BJ (cell line): ENCODE measurements around the gene PIH1D2. TPM values are rescaled to one million over a fixed set of nuclear protein-coding genes. Genes with fewer than 3 reads are reported as not detected.

Source experiments
- CTCF ChIA-PET: fragments of 350-600 bp; formaldehyde crosslinking; extraction: SDS; loops from one replicate; lab custom pipeline; 2021; ENCODE audit warnings: antibody characterized with exemption, inconsistent platforms; lab: Yijun Ruan, JAX
- POLR2A ChIA-PET: fragments of 300-600 bp; sonication (Branson Sonifier 250); formaldehyde crosslinking; extraction: SDS; loops from one replicate; lab custom pipeline; 2021; ENCODE audit warnings: antibody characterized with exemption; lab: Charles Lee
- DNase-seq: peaks from one replicate; pipeline ENCODE4 v3.0.0-alpha.2; 2011; ENCODE audit warnings: low read depth
- H3K27me3 ChIP-seq: 2 replicates; pipeline ENCODE4 v1.6.0; 2011; ENCODE audit warnings: low read length; ENCODE audit not compliant: control insufficient read depth, insufficient read depth
- H3K36me3 ChIP-seq: 2 replicates; pipeline ENCODE4 v1.5.1; 2011; ENCODE audit warnings: low read length; ENCODE audit not compliant: control insufficient read depth, insufficient read depth
- H3K4me3 ChIP-seq: 2 replicates; pipeline ENCODE4 v1.5.1; 2011; ENCODE audit warnings: low read depth, mild to moderate bottlenecking, control low read depth, low read length
- CTCF ChIP-seq: IDR thresholded peaks from 2 replicates; pipeline ENCODE4 v1.5.1; 2011; ENCODE audit warnings: low read depth, mild to moderate bottlenecking, control low read depth, inconsistent platforms, low read length, moderate library complexity; ENCODE audit not compliant: insufficient read depth
- polyA plus RNA-seq: library from polyadenylated mRNA; depleted of rRNA; stranded (reverse); fragments of >200 nt; gene quantifications from 2 replicates; pipeline ENCODE4 v1.2.3, GENCODE V29; 2011

PIH1D2 gene
- polyA plus RNA-seq, 1 experiment, result 0.82 TPM

DNA sequence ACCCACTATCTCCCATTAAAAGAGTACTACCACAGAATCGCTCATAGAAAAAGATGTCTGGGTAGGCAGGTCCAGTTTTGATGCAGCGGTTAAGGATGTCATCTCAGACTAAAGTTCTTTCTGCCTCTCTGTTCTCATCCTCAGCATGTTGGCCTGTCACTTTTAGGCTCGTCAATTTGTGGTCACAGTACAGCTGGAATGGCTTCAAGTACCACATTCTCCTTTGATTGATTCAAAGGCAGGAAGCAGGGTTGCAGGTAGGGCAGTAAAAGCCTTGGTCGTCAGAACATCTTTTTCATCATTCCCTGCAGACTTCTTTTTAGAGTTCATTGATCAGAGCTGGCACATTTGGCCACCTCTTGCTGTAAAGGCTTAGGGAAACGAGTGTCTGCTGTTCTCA lies 41.6 kb upstream of the PIH1D2 start:
- CTCF ChIA-PET, result interaction anchor here (1.0 to 4.5 kb wide), 4 partner anchors 59 to 165 kb away, joined by 4 to 40 read pairs (median 18); partner anchors contain the start of gene BCO2
- TF ChIP-seq CTCF, result no peak
- Histone ChIP-seq H3K4me3 (no peak overlapping the region), H3K36me3 (no peaks in the 10 kb centered on the region), H3K27me3 (no peaks in the 10 kb centered on the region)
- POLR2A ChIA-PET, result no interaction called here
- no peak for DNase-seq

DNA sequence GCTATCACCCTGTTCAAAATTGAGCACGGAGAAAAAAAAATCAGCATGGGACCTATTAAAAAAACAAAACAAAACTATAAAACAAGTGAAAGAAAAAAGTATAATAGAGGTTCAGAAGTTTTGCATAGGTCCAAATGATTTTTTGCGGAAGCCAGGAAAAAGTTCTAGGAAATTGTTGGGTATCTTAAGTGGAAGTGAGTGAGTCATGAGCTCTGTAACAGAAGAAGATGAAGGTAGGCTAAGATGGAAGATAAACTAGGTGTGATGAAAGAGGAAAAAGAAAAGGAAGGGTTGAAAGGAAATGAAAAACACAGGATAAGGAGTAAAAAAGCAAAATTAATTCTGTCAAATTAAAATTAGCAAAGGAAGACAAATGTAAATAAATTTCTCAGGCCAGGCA lies 40.6 kb upstream of the PIH1D2 start:
- DNase-seq, result no peak
- CTCF ChIA-PET, result interaction anchor here (0.8 to 6.1 kb wide), 22 partner anchors 8 to 168 kb away, joined by 3 to 58 read pairs (median 5); partner anchors contain the start of gene BCO2
- Histone ChIP-seq H3K36me3 (no peaks in the 10 kb centered on the region), H3K4me3 (no peak overlapping the region), H3K27me3 (no peaks in the 10 kb centered on the region)
- POLR2A ChIA-PET, result no interaction called here
- TF ChIP-seq CTCF, result no peak

- peak; percentile 69 for TF ChIP-seq CTCF
- no peaks in the 10 kb centered on the region for H3K36me3 ChIP-seq
- no peaks in the 10 kb centered on the region for H3K27me3 ChIP-seq
- POLR2A ChIA-PET, result no interaction called here
- CTCF ChIA-PET, result interaction anchor here (0.7 to 6.1 kb wide), 35 partner anchors 9 to 171 kb away, joined by 3 to 58 read pairs (median 4); partner anchors contain the start of gene BCO2
- no peak for DNase-seq
- no peak overlapping the region for H3K4me3 ChIP-seq
These were observed 40.0 kb upstream of the PIH1D2 start for GRCh38 chr11:112113539-112114457.

DNA sequence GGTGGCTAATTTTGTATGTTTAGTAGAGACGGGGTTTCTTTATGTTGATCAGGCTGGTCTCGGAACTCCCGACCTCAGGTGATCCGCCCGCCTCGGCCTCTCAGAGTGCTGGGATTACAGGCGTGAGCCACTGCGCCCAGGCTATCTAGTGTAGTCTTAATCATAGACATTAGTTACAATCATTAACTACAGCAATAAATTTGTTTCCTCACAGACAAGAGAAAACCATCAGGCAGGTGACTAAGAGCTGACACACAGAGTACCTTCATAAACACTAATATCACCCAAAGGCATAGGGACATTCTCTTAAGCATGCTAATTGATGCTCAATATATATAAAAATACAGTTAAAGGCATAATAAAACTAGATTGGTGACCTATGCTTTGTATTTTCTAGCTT lies 32.3 kb upstream of the PIH1D2 start:
- ChIA-PET POLR2A (no interaction called here), CTCF (interaction anchor here (1.1 to 7.0 kb wide), 3 partner anchors 6 to 174 kb away, joined by 3 to 48 read pairs (median 3); no protein-coding TSS in a partner anchor)
- no peak for TF ChIP-seq CTCF
- Histone ChIP-seq H3K36me3 (no peaks in the 10 kb centered on the region), H3K27me3 (no peaks in the 10 kb centered on the region), H3K4me3 (no peak overlapping the region)
- no peak for DNase-seq

DNA sequence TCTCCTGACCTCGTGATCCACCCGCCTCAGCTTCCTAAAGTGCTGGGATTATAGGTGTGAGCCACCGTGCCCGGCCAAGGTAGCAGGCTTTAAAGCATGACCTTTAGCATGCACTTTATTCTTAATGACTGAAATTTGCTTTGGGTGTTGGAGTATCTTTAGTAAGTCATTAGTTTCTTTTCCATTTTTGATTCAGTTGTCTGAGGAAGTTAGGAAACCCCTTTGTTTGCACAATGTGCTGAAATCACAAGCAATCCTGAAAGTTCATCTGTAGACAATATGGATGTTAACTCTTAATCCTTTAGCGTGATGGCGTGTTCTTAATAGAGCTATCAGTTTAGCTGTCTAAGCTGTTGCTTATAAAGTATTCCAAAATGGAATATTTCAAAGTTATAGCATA lies 29.6 kb upstream of the PIH1D2 start:
- no peak for DNase-seq

More for the DNA sequence above, 29.6 kb upstream of the PIH1D2 start:
- H3K36me3 ChIP-seq, result no peaks in the 10 kb centered on the region
- H3K4me3 ChIP-seq, result no peak overlapping the region
- CTCF ChIA-PET, result interaction anchor here (1.4 to 7.0 kb wide), 2 partner anchors 9 to 177 kb away, joined by 4 to 48 read pairs; no protein-coding TSS in a partner anchor
- no peak for TF ChIP-seq CTCF
- POLR2A ChIA-PET, result no interaction called here
- no peaks in the 10 kb centered on the region for H3K27me3 ChIP-seq
